M059J (cell line): ENCODE measurements around the gene C10orf67. TPM values are rescaled to one million over a fixed set of nuclear protein-coding genes. Genes with fewer than 3 reads are reported as not detected.

ENCODE experiments used
- DNase-seq: peaks from one replicate; pipeline ENCODE4 v3.0.0-alpha.2; 2012; ENCODE audit warnings: low read depth
- total RNA-seq: library from RNA; depleted of rRNA; stranded (reverse); fragments of >200 nt; shearing (Covaris generic); gene quantifications from 2 replicates; pipeline ENCODE4 v1.2.3, GENCODE V29; 2014

C10orf67 gene
- total RNA-seq, 1 experiment from 2014 or later: 0.02 TPM

GRCh38 chr10:23197416-23197861 lies 147.2 kb downstream of the C10orf67 start:
- no peak for DNase-seq

DNA sequence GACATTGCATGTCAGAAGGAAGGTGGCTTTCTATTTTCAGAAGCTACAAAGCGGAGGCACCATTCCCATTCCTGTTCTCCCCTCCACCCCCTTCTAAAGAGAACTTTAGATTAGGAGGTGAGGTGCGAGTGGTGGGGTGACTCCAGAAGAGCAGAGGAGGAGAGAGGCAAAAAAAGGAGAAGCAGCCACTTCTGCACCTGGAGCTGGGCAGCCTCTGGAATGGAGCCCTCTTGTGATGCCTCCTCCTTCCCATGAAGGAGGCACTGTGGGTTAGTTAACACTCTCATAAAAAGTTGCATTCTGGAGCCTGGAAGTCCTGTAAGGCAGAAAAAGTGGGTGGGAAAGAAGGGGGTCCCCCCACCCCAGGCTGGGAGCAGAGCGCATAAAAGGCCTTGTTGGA lies 147.7 kb downstream of the C10orf67 start:
- DNase-seq: no peak

DNA sequence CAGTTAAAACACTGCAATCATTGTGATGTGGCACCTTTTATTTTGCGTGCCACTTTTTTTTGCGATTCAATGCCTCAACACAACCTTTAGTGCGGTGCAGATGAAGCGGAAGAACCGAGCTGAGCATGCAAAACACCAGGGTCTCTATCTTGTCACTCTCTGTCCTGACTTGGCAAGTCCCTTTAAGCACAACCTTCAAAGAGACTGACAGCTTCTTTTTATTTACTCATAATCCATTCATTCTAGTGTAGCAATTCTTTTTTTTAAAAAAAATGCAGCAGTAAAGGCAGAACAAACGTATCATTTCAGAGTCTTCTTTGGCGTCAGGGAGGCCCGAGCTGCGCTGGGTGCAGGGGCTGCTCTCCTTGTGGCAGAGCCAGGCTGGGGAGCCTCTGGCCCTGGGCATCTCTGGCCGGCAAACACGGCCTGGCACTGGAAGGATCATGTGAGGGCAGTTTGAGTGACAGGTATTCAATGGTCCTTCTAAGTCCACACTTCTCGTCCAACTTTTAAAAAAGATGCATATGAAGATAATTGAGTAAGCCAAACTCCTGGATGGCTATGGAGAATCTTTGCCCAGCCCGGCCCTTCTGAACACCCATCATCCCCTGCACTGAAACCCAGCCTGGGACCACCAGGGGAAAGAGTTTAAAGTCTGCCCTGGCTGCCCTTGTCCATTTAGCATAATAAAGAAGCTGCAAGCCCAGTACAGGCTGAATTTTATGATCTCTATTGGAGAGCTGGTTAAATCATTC lies 148.6 kb downstream of the C10orf67 start:
- DNase-seq: no peak

DNA sequence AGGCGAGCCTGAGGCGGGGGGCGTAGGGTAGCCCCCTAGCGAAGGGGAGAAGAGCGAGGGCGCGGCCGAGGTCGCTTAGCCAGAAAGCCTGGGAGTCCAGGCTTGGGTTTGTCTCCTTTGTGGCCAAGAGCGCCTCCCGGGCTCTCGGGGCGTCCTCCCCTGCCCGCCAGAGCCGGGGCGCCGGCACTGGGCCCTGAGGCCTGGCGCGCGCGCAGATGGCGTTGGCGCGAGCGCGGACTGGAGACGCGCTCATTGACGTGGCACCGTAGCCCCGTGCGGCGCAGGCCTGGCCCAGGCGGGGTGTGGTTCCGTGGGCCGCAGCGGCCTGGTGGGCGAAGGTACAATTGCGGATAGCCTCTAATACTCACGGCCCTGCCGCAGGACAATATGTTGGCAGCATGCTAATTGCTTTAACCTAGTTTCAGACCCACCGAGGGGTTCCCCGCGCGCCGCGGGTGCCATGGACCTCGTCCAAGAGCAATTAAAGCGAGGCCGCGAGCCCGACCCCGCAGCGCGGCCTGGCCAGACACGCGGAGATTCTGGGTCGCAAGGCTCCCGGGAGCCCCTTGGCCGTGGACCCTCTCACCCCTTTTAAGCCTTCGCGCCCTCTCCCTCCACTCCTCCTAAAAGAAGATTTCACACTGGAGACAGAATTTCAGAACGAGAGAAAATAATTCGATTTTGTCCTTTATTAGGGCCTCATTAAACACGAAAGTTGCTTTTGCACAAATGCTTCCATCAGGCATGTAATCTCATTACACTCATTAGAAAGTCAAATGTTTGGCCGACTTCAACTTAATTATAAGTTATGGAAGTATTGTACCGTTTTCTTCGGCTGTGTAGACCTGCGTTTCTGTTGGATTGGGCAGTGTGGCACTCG lies 149.4 kb downstream of the C10orf67 start:
- no peak for DNase-seq

GRCh38 chr10:23194471-23194965 lies 150.1 kb downstream of the C10orf67 start:
- no peak for DNase-seq

- no peak for DNase-seq
Observed at GRCh38 chr10:23193435-23194074, 151.0 kb downstream of the C10orf67 start.

- DNase-seq: no peak
Observed at GRCh38 chr10:23192712-23193434, 151.7 kb downstream of the C10orf67 start.

DNA sequence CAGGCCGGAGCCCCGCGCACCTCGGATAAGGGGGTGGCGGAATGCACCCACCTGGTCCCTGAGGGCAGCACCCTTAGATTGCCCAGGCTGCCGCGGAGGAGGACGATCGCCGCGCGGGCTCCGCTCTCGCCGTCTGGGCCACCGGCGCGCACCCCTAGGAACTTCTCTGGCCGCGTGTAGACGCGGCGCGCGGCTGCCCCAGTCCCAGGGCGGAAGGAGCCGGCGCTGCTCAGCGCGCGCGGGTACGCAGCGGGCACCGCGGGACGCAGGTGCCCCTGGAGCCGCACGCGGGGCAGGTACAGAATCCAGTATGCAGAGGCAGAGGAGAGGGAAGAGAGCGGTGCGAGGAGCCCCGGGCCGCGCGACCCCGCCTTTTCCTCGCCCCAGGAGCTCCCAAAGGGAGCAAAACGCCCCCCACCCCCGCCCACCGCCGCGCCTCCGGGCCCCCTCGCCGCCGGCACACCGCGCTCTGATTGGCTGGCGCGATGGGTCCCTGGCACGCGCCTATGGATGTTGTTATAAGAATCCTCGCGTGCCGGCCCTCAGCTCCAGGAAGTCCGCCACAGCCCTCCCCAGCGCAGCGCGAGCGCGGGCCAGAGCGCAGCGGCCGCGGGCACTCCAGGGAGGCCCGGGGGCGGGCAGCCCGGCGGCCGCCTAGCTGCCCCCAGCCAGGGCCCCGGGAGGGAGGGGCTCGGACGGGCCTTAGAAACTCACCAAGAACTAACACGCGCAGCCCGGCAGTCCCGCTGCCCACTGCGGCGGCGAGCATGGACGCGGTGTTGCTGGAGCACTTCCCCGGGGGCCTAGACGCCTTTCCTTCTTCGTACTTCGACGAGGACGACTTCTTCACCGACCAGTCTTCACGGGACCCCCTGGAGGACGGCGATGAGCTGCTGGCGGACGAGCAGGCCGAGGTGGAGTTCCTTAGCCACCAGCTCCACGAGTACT lies 152.6 kb downstream of the C10orf67 start, which contains the start of gene PTF1A:
Gene PTF1A (plus strand): TSS at position 549 of the 948 bp plus-strand sequence. CDS start 219 bp downstream, at position 768.
- DNase-seq: no peak

DNA sequence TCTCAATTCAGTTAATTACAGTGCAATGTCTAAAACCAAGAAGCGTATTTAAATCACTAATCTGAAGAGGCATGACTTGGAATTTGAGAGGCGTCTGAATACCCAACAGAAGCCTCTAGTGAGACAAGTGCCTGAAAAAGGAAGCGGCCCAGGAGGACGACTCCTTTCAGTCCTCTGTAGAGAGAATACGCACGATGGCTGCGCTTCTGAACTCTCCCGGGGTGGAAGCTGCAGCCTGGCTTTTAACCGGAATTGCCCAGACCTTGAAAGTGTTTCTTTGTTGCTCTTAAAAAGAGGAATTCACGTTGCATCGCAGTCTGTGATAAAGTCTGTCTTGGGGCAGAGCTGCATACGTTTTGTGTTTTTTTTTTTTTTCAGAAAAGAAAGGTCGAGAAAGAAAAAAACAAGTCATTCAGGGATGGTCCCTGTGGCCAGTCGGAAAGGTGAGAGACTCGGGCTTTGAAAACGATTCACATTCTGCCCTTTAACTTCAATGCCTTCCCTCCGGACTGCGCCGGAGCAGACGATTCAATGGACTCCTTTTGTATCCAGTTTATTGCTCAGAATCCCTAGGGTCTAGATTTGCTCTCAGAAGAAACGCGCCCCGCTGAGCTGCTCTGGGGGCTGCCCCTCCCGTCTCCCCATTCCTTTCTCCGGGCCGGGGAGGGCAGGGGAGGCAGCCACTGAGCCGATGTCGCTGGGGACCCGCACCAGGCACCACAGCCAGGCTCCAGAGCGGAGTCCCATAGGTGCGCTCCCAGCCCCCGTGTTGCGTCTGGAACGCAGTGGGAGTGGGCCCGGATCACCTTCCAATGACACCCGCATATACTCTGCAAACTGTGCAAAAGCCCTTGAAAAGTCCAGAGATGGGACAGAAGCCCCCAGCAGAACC lies 153.5 kb downstream of the C10orf67 start:
- no peak for DNase-seq

- no peak for DNase-seq
Observed at GRCh38 chr10:23189024-23189423, 155.6 kb downstream of the C10orf67 start.

- no peak for DNase-seq
Observed at GRCh38 chr10:23187155-23187554, 157.4 kb downstream of the C10orf67 start.

DNA sequence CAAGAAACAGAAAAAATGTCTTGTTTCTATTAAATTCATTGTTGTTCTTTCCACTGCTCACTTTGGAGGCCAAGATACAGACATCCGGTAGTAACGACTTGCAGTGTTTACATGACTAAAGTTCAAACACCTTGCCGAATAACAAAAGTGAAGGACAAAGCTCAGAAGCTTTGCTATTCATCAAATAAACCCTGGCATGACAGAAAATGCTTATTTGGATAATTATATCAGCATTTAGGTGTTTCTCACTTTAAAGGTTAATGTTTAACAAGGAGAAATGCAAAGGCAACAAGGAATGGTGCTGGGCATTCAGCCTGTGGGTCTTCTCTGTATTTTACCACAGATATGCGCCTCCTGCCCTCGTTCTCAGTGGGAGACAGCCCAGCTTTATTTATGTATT lies 157.9 kb downstream of the C10orf67 start:
- no peak for DNase-seq

DNA sequence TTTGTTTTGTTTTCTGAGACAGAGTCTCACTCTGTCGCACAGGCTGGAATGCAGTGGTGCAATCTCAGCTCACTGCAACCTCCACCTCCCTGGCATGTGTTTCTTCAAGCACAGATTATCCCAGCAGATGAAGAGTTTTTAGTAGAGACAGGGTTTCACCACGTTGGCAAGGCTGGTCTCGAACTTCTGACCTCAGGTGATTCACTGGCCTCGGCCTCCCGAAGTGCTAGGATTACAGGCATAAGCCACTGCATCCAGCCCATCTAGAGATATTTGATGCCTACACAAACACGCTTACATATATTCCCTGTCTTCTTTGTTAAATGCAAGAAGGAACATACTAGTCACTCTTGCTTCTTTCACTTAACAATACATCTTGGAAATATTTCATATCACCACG lies 158.4 kb downstream of the C10orf67 start:
- no peak for DNase-seq

DNA sequence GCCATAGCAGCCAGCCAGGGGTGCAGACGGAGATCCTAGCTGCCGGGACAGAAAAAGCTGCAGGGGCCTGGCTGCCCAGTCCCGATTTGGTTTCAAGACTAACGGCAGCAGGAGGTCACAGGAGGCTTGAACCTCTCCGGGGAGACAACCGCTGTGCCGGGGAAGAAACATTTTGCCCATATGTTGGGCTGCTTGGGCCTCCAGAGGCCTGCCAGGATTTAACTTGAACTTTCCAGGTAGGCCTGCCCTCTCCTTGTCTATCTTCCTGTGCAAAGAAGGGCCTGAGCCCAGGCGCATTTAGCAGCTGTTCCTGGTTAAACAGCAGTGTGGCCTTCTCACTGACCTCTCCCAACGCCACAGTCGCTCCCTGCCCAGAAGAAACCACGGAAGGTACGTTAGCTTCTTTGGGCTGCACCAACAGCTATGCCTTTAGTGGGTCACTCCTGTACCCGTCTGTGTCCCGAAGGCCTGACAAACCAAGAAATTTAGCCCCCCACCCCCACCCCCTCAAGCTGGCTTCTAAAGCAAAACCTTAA lies 169.6 kb downstream of the C10orf67 start:
- no peak for DNase-seq

GRCh38 chr10:23174074-23174976 lies 170.3 kb downstream of the C10orf67 start:
- DNase-seq: no peak

DNA sequence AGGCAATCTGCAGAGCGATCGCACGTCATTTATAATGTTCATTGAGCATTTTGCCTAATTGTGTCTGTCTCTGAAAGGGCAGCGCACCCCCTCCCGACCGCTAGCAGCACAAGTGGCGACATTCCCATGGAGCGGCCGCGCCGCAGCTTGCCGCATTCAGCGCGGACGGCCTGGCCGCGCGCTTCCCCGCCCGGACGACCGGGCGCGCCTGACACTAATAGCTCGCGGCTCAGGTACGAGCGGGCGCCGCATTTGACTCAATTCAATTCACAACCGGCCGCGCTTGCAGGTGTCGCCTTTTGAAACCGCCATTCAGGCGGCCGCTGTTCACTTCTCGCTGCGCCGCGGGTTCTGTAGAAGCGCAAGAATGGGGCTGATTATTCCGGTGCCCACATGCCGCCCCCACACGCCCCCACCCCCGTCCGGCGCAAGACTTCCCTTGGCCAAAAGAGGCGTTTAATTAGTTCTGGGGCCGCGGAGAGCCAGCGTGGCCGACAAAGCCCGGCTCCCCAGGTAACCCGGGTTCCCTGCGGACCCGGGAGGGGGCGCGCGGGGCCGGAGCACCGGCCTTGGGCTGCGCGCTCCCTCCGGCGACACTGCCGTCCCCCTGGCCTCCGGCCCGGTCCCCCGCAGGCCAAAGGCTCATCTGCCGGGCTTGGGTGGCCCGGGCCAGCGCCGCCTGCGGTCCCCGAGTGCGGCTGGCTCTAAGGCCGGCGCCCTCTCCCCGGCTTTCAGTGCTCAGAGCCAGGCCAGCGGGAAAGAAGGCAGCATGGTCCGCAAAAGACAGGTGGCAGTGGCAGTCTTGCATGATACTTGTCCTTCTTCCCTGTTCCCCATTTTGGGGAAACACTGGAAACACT lies 171.2 kb downstream of the C10orf67 start:
- no peak for DNase-seq
